ENCODE measurements around the gene ZFYVE28.

The ZFYVE28 gene

GRCh38 chr4:2427383-2428334 lies 9.2 kb upstream of the ZFYVE28 start:
- DNase-seq: no peak

- DNase-seq: no peak
These were observed 8.3 kb upstream of the ZFYVE28 start for GRCh38 chr4:2426711-2427275.

- no peak for DNase-seq
These were observed 7.6 kb upstream of the ZFYVE28 start for GRCh38 chr4:2426069-2426397.

- no peak for DNase-seq
These were observed 7.1 kb upstream of the ZFYVE28 start for GRCh38 chr4:2425386-2426068.

GRCh38 chr4:2424581-2424980 lies 6.1 kb upstream of the ZFYVE28 start:
- no peak for DNase-seq

GRCh38 chr4:2423695-2424094 lies 5.2 kb upstream of the ZFYVE28 start:
- no peak for DNase-seq

- DNase-seq: no peak
These were observed 4.6 kb upstream of the ZFYVE28 start for GRCh38 chr4:2423066-2423465.

GRCh38 chr4:2421928-2422327 lies 3.5 kb upstream of the ZFYVE28 start:
- no peak for DNase-seq

- DNase-seq: peak in 1 of 2 donors; percentile 56
These were observed 1.4 kb upstream of the ZFYVE28 start for GRCh38 chr4:2419814-2420213.

GRCh38 chr4:2418650-2419571 lies 466 bp upstream of the ZFYVE28 start, which contains the start of gene CFAP99:
Gene CFAP99 (plus strand): TSS chr4:2418955.
- DNase-seq: peak; percentile 99

GRCh38 chr4:2417226-2417764 lies 1.1 kb downstream of the ZFYVE28 start:
- peak in 1 of 2 donors; percentile 20 for DNase-seq

- peak in 1 of 2 donors; percentile 15 for DNase-seq
These were observed 1.8 kb downstream of the ZFYVE28 start for GRCh38 chr4:2416564-2417225.

- DNase-seq: no peak
These were observed 2.4 kb downstream of the ZFYVE28 start for GRCh38 chr4:2415881-2416563.

- DNase-seq: no peak
These were observed 3.2 kb downstream of the ZFYVE28 start for GRCh38 chr4:2415213-2415612.

- peak; percentile 36 to 55 for DNase-seq
These were observed 4.4 kb downstream of the ZFYVE28 start for GRCh38 chr4:2413821-2414610.

- peak; percentile 89 to 92 for DNase-seq
These were observed 5.3 kb downstream of the ZFYVE28 start for GRCh38 chr4:2412885-2413716.

GRCh38 chr4:2412534-2412884 lies 5.9 kb downstream of the ZFYVE28 start:
- DNase-seq: peak; percentile 65 to 72

- DNase-seq: peak in 1 of 2 donors; percentile 34
These were observed 6.5 kb downstream of the ZFYVE28 start for GRCh38 chr4:2411786-2412510.

GRCh38 chr4:2409381-2409783 lies 9.1 kb downstream of the ZFYVE28 start:
- no peak for DNase-seq

All from CD4-positive, alpha-beta T cell treated with Interleukin-1 beta for 1 hour (primary cell).